Measurements from ENCODE around the gene GALNT17. TPM values are rescaled to one million over a fixed set of nuclear protein-coding genes. Genes with fewer than 3 reads are reported as not detected.

The GALNT17 gene
- total and polyA plus RNA-seq, 2 experiments from 2014 or later: 2.3 to 4.6 TPM

- H3K4me3 ChIP-seq: no peak overlapping the region
- H3K9me3 ChIP-seq (ENCODE audit: low read depth): no peaks in the 10 kb centered on the region
- H3K27me3 ChIP-seq: no peaks in the 10 kb centered on the region
- no peaks in the 10 kb centered on the region for H3K36me3 ChIP-seq
- peaks cover 9% of the 10 kb centered on the region for H3K4me1 ChIP-seq (ENCODE audit: low read depth)
- TF ChIP-seq CTCF (IDR thresholded peaks at IDR 0.05; ENCODE audit: low read depth, low read length): no peak
- DNase-seq (ENCODE audit: low read depth in 1 of 2, low spot score in 1 of 2): no peak
- no peak overlapping the region for H3K27ac ChIP-seq
These were observed 550.2 kb downstream of the GALNT17 start for GRCh38 chr7:71682181-71682580.

- Histone ChIP-seq H3K9me3 (ENCODE audit: low read depth) (no peaks in the 10 kb centered on the region), H3K4me1 (ENCODE audit: low read depth) (peaks cover 9% of the 10 kb centered on the region), H3K4me3 (no peak overlapping the region), H3K27me3 (no peaks in the 10 kb centered on the region), H3K36me3 (no peaks in the 10 kb centered on the region), H3K27ac (no peak overlapping the region)
- peak in 1 of 2 donors; percentile 75 for DNase-seq (ENCODE audit: low read depth in 1 of 2, low spot score in 1 of 2)
- no peak for TF ChIP-seq CTCF (IDR thresholded peaks at IDR 0.05; ENCODE audit: low read depth, low read length)
These were observed 551.2 kb downstream of the GALNT17 start for GRCh38 chr7:71682841-71683781.

GRCh38 chr7:71687286-71687685, 555.3 kb downstream of the GALNT17 start:
- Histone ChIP-seq H3K4me1 (ENCODE audit: low read depth) (peaks cover 9% of the 10 kb centered on the region), H3K9me3 (ENCODE audit: low read depth) (no peaks in the 10 kb centered on the region), H3K27me3 (no peaks in the 10 kb centered on the region), H3K27ac (no peak overlapping the region), H3K36me3 (no peaks in the 10 kb centered on the region), H3K4me3 (no peak overlapping the region)
- no peak for DNase-seq (ENCODE audit: low read depth in 1 of 2, low spot score in 1 of 2)
- TF ChIP-seq CTCF (IDR thresholded peaks at IDR 0.05; ENCODE audit: low read depth, low read length): no peak

GRCh38 chr7:71687831-71688599, 556.1 kb downstream of the GALNT17 start:
- H3K4me1 ChIP-seq (ENCODE audit: low read depth): peaks cover 5% of the 10 kb centered on the region
- TF ChIP-seq CTCF (IDR thresholded peaks at IDR 0.05; ENCODE audit: low read depth, low read length): no peak
- H3K27ac ChIP-seq: no peak overlapping the region
- no peaks in the 10 kb centered on the region for H3K27me3 ChIP-seq
- no peaks in the 10 kb centered on the region for H3K9me3 ChIP-seq (ENCODE audit: low read depth)
- DNase-seq (ENCODE audit: low read depth in 1 of 2, low spot score in 1 of 2): no peak
- no peak overlapping the region for H3K4me3 ChIP-seq
- no peaks in the 10 kb centered on the region for H3K36me3 ChIP-seq

GRCh38 chr7:71691538-71691937, 559.6 kb downstream of the GALNT17 start:
- no peaks in the 10 kb centered on the region for H3K36me3 ChIP-seq
- no peaks in the 10 kb centered on the region for H3K9me3 ChIP-seq (ENCODE audit: low read depth)
- H3K27ac ChIP-seq: no peak overlapping the region
- DNase-seq (ENCODE audit: low read depth in 1 of 2, low spot score in 1 of 2): no peak
- TF ChIP-seq CTCF (IDR thresholded peaks at IDR 0.05; ENCODE audit: low read depth, low read length): no peak
- H3K4me1 ChIP-seq (ENCODE audit: low read depth): no peaks in the 10 kb centered on the region
- H3K27me3 ChIP-seq: no peaks in the 10 kb centered on the region
- no peak overlapping the region for H3K4me3 ChIP-seq
